Mammary epithelial cell (primary cell): Measurements from ENCODE around the gene C7orf33.

Experiments used
- CTCF ChIP-seq, 2 donors: IDR thresholded peaks in 1 of 2; conservative IDR thresholded peaks in 1 of 2; 2 replicates each; pipeline ENCODE4 v1.5.1; 2011 to 2012; ENCODE audit warnings: inconsistent platforms in 2 of 2, low read length in 2 of 2, mild to moderate bottlenecking in 2 of 2, control low read depth in 1 of 2, low read depth in 1 of 2; ENCODE audit not compliant: insufficient read depth in 1 of 2; ENCODE audit errors: extremely low read depth in 1 of 2
- EZH2 ChIP-seq: IDR thresholded peaks from 2 replicates; pipeline ENCODE4 v1.6.1; 2012; ENCODE audit warnings: low read length, inconsistent platforms, borderline replicate concordance

DNA sequence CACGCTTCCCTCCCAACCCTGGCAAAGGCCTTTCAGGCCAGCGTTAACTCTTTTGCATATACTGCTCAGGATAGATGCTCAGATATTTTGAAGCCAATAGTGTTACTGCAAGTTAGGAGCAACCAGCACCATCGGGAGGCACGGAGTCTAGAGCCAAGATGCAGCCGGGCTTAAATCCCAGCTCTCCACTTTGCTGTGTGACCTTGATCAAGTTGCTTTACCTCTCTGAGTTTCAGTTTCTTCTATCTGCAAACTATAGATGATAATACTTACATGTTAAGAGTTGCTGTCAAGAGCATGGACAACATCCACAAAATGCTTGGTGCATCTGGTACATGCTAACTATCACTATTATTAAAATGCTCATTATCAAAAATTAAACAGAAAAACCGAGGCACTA is 45.4 kb upstream of the C7orf33 start:
- TF ChIP-seq CTCF (conservative IDR thresholded peaks at IDR 0.05 in 1 of 2, IDR thresholded peaks at IDR 0.05 in 1 of 2; ENCODE audit: extremely low read depth in 1 of 2, insufficient read depth in 1 of 2, low read depth in 1 of 2, low read length in 2 of 2) (no peak), EZH2 (no peak)
